HAP-1 (cell line): Measurements from ENCODE around the gene NR4A2.

ENCODE experiments used
- DNase-seq, 2 experiments: peaks; one replicate each; pipeline ENCODE4 v3.0.0-alpha.2; 2016 to 2020; ENCODE audit warnings: low spot score in 2 of 2
- H3K27me3 ChIP-seq: fragments of 250-450 bp; sonication (Bioruptor Pico); 2 replicates; pipeline ENCODE4 v1.5.1; 2020; ENCODE audit warnings: low read depth, mild to moderate bottlenecking, moderate library complexity
- H3K36me3 ChIP-seq: fragments of 250-450 bp; sonication (Bioruptor Pico); replicated peaks from 2 replicates; pipeline ENCODE4 v1.5.1; 2020; ENCODE audit warnings: mild to moderate bottlenecking
- H3K4me1 ChIP-seq: fragments of 250-450 bp; sonication (Bioruptor Pico); 2 replicates; pipeline ENCODE4 v1.5.1; 2020; ENCODE audit warnings: mild to moderate bottlenecking
- H3K4me3 ChIP-seq: fragments of 250-450 bp; sonication (Bioruptor Pico); 2 replicates; pipeline ENCODE4 v1.5.1; 2020; ENCODE audit warnings: mild to moderate bottlenecking, moderate library complexity
- H3K9me3 ChIP-seq: fragments of 250-450 bp; sonication (Bioruptor Pico); 2 replicates; pipeline ENCODE4 v1.5.1; 2020; ENCODE audit warnings: mild to moderate bottlenecking, moderate library complexity
- in situ Hi-C: fragments of 300-500 bp; cut with MboI; formaldehyde crosslinking; loops from 3 replicates; pipeline ENCODE4 v1.14.3; 2020; ENCODE audit warnings: low sequenced_read_pairs, inconsistent platforms, mixed read lengths

The NR4A2 gene

DNA sequence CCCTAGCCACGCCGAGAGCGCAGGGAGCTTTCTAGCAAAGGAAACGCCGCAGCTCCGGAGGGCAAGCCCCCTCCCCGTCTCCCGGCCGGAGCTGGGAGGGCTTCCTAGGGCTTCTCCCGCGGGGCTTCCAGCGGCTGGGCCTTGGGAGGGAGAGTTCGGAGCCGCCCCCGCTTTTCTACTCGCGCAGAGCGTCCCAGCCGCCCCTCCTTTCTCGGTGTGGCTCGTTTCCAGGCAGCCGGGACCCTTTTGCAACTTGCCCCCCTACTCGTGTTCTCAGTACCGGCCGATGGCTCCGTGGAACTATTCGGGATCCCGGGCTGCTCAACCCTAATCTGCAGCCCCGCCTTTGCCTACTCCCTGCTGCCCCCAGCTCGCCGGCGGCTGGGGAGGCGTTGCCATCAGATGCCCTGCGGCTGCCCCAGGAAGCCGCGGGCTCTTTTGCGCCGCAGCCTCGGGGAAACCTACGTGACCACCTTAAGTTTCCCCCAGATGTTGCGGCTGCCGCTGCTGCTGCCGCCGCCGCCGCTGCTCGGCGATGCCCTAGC lies 1.5 kb upstream of the NR4A2 start:
- no peaks in the 10 kb centered on the region for H3K27me3 ChIP-seq
- H3K4me1 ChIP-seq = peaks cover 42% of the 10 kb centered on the region
- in situ Hi-C loops = loop anchor here (25.0 kb wide), 2 partner anchors 253 to 553 kb away; no protein-coding TSS in a partner anchor
- H3K36me3 ChIP-seq = no peaks in the 10 kb centered on the region; the same call in 1 of the 2 replicates
- H3K9me3 ChIP-seq = no peaks in the 10 kb centered on the region
- peak; percentile 40 to 67 for DNase-seq
- H3K4me3 ChIP-seq = peak overlapping the region; percentile 81

DNA sequence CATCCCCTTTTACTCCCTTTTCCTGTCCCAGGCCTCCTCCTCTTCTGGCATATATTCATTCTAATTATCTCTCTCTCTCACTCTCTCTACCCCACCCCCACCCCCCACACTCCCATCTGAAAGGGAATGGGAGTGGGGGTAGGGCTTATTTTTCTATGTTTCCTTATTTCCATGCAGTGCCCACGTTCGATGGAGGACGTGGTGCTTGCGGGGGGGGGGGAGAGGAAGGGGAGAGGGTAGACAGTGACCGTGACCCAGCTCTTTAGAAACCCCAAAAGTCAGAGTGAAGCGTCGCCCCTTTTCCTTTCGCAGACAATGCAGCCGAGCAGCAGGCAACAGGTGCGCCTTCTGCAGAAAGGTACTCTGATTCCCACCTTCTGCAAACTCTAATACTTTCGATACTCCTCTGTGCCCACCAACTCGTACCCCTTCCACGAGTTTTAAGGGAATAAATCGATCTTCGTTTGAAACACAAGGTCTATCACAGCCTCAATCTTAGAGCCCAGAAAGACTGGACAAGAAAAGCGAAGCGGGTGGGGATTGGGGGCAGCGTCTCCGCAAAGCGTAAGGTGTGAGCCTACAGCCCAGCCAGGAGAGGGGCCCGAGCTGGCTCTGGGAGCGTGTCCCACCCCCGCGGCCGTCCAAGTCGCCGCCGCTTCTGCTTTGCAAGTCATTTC lies 891 bp upstream of the NR4A2 start:
- in situ Hi-C loops = loop anchor here (25.0 kb wide), 2 partner anchors 254 to 554 kb away; no protein-coding TSS in a partner anchor
- H3K27me3 ChIP-seq = no peaks in the 10 kb centered on the region

GRCh38 chr2:156332284-156332533 lies 312 bp downstream of the NR4A2 start:
- H3K4me3 ChIP-seq = peak overlapping the region; percentile 81
- no peak for DNase-seq
- H3K36me3 ChIP-seq = peaks cover 4% of the 10 kb centered on the region
- peaks cover 26% of the 10 kb centered on the region for H3K4me1 ChIP-seq
- no peaks in the 10 kb centered on the region for H3K9me3 ChIP-seq
- H3K27me3 ChIP-seq = no peaks in the 10 kb centered on the region
- in situ Hi-C loops = loop anchor here (25.0 kb wide), 2 partner anchors 255 to 555 kb away; no protein-coding TSS in a partner anchor

More for the DNA sequence above, 891 bp upstream of the NR4A2 start:
- peak in 1 of 2 experiments; percentile 62 for DNase-seq
- Histone ChIP-seq H3K9me3 (no peaks in the 10 kb centered on the region), H3K36me3 (peaks cover 2% of the 10 kb centered on the region), H3K4me3 (peak overlapping the region; percentile 81), H3K4me1 (peaks cover 36% of the 10 kb centered on the region)

DNA sequence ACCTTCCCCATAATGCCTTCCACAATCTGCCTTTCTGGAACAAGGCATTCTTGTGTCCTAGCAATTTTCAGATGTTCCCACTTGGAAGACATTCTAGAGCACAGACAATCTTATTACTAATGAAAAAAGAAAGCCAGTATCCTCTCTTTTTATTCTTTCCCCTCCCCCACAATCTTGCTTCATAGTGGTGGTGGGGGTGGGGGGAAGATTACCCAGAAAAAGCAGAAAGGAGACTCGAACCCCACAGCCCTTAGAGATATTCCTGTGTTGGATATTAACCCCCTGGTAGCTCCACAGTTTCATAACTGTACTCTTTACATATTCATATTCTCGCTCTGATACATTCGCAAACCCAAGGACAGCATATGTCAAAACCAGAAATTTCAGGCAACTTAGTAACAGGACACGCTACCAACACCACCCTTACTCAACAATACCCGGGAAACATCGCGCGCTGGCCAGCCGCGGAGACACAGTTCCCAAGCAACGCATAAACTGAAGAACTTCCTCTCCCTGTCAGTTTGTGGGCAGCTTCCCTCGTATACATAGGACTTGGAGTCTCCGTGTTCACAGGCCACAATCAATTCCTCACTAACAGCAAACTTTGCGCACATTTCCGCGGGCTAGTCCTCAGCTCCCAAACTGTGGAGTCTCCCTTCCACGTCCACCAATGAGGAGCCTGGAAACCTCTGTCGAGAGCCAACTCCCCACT lies 793 bp downstream of the NR4A2 start:
- peaks cover 4% of the 10 kb centered on the region for H3K36me3 ChIP-seq
- DNase-seq = peak; percentile 34 to 62
- H3K4me1 ChIP-seq = peaks cover 21% of the 10 kb centered on the region
- in situ Hi-C loops = loop anchor here (25.0 kb wide), 2 partner anchors 256 to 556 kb away; no protein-coding TSS in a partner anchor
- H3K27me3 ChIP-seq = no peaks in the 10 kb centered on the region
- H3K9me3 ChIP-seq = no peaks in the 10 kb centered on the region
- H3K4me3 ChIP-seq = peak overlapping the region; percentile 81

DNA sequence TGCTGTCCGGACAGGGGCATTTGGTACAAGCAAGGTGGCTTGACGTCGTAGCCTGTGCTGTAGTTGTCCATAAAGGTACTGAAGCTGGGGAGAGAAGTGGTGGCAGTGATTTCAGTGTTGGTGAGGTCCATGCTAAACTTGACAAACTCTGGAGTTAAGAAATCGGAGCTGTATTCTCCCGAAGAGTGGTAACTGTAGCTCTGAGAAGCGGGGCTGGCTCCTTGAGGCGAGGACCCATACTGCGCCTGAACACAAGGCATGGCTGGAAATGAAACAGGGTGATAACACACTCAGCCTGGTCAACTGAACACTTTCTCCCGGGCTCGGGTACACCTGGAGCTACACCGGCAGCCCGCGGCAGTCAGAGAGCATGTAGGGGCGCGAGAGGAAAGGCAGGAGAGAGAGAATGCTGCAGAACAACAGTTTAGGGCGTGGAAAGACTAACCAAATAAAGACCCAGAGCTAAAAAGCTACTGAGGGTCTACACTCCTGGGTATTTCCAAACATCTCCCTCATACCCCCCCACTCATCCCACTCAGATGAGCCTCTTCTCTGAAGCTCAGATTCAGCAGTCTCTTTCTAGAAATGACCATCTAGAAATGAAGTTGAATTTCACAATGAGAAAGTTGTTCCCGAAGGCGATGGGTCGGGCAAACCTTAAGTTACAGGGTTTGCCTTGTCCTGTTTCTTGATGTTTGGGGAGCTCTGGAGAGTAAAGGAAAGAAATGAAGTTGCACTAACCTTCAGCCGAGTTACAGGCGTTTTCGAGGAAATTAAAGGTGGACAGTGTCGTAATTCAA lies 2.4 kb downstream of the NR4A2 start:
- Histone ChIP-seq H3K4me3 (no peak overlapping the region), H3K27me3 (no peaks in the 10 kb centered on the region), H3K4me1 (peaks cover 7% of the 10 kb centered on the region; the same call in 1 of the 2 replicates), H3K36me3 (peaks cover 8% of the 10 kb centered on the region), H3K9me3 (no peaks in the 10 kb centered on the region)
- no peak for DNase-seq
- in situ Hi-C loops = loop anchor here (25.0 kb wide), 2 partner anchors 257 to 557 kb away; no protein-coding TSS in a partner anchor

- DNase-seq = no peak
- Histone ChIP-seq H3K4me3 (no peak overlapping the region), H3K9me3 (no peaks in the 10 kb centered on the region), H3K27me3 (no peaks in the 10 kb centered on the region), H3K4me1 (0 out of 2 replicates have a peak, but pooled peaks cover 5% of the 10 kb centered on the region), H3K36me3 (peaks cover 10% of the 10 kb centered on the region)
- in situ Hi-C loops = loop anchor here (25.0 kb wide), 2 partner anchors 258 to 558 kb away; no protein-coding TSS in a partner anchor
Observed at GRCh38 chr2:156329031-156329926, 3.2 kb downstream of the NR4A2 start.

DNA sequence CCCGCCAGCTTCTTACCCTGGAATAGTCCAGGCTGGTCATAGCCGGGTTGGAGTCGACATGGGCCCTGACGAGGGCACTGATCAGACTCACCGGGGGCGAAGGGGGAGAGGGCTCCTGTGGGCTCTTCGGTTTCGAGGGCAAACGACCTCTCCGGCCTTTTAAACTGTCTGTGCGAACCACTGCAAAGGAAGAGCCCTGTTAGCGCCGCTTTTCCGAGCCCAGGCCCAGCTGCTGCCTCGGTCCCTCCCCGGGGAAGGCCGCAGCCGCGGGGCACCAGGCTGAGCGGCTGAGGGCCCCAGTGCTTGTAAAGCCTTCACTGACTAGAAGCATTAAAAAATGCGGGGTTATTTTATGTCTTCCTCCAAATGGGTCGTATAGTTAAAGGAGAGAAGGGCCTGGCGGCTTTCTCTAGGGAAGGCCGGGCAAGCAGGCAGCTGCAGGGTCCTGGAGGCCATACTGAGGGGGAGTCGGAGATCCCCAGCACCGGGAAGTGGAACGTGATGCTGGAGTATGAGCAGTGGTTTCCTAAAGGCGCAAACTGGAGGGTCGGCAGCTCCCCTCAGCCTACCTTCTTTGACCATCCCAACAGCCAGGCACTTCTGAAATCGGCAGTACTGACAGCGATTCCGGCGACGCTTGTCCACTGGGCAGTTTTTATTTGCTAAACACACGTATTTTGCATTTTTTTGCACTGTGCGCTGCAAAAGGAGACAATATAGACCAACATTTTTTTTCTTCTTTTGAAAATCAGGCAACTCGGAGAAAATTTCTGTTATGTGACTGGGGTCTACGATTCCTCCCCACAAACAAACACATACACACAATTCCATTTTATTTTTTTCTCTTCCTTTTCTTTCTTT lies 4.5 kb downstream of the NR4A2 start:
- Histone ChIP-seq H3K27me3 (no peaks in the 10 kb centered on the region), H3K4me1 (0 out of 2 replicates have a peak, but pooled peaks cover 5% of the 10 kb centered on the region)
- in situ Hi-C loops = loop anchor here (25.0 kb wide), 2 partner anchors 259 to 559 kb away; no protein-coding TSS in a partner anchor

DNA sequence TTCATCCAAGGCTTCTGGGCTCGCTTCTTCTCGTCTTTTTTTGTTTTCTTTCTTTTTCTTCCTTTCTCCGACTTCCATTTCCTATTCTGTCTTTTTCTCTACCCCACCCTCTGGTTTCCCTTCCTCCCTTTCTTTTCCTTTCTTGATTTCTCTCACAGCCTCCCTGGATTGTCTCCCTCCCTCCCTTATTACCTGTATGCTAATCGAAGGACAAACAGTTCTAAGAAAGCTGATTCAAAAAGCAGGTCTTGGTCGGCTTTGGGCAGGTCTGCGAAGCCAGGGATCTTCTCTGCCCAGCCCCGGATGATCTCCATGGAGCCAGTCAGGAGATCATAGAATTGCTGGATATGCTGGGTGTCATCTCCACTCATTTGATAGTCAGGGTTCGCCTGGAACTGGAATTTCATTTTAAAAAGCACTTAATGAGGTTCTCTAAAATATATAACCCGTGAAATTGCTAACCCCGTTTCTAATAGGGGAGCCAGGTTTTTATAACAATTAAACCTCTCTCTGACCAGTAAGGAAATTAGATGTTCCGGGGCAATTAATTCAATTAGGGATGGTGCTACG lies 5.9 kb downstream of the NR4A2 start:
- H3K4me1 ChIP-seq = 0 out of 2 replicates have a peak, but pooled peaks cover 3% of the 10 kb centered on the region
- peaks cover 10% of the 10 kb centered on the region for H3K36me3 ChIP-seq
- no peak for DNase-seq
- peaks cover 2% of the 10 kb centered on the region; the same call in 1 of the 2 replicates for H3K9me3 ChIP-seq
- H3K27me3 ChIP-seq = no peaks in the 10 kb centered on the region
- in situ Hi-C loops = loop anchor here (25.0 kb wide), 2 partner anchors 261 to 561 kb away; no protein-coding TSS in a partner anchor
- H3K4me3 ChIP-seq = no peak overlapping the region

More for the DNA sequence above, 4.5 kb downstream of the NR4A2 start:
- peaks cover 10% of the 10 kb centered on the region for H3K36me3 ChIP-seq
- no peak overlapping the region for H3K4me3 ChIP-seq
- no peak for DNase-seq
- H3K9me3 ChIP-seq = no peaks in the 10 kb centered on the region

DNA sequence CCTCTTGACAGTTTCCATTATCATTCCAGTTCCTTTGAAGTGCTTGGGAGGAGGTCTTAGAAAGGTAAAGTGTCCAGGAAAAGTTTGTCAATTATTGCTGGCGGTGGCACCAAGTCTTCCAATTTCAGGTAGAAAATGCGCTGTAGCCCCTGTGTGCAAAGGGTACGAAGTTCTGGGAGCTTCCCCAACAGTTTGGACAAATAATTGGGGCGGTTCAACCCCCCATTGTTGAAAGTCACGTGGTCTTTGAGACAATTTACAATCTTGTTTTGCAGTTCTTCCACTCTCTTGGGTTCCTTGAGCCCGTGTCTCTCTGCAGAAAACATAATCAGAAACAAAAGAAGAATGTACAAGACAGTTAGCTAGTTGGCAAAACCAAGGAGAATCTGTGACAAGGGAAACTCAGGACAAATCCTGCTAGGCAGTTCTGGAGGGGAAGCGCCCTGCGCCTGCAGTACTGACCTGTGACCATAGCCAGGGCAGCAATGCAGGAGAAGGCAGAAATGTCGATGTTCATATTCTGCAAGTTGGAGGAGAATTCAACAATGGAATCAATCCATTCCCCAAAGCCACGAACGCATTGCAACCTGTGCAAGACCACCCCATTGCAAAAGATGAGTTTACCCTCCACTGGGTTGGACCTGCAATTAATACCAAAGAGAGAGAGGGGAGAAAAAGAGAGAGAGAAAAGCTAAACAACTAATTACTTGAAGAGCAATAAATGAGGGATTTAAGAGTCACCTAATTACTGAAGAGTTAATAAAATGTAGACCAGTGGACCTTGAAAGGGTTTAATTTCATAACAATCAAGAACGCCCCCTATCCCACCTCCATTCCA lies 6.6 kb downstream of the NR4A2 start:
- in situ Hi-C loops = loop anchor here (25.0 kb wide), 2 partner anchors 261 to 561 kb away; no protein-coding TSS in a partner anchor
- DNase-seq = no peak
- Histone ChIP-seq H3K9me3 (peaks cover 2% of the 10 kb centered on the region; the same call in 1 of the 2 replicates), H3K36me3 (peaks cover 10% of the 10 kb centered on the region), H3K27me3 (no peaks in the 10 kb centered on the region), H3K4me3 (no peak overlapping the region), H3K4me1 (no peaks in the 10 kb centered on the region)

DNA sequence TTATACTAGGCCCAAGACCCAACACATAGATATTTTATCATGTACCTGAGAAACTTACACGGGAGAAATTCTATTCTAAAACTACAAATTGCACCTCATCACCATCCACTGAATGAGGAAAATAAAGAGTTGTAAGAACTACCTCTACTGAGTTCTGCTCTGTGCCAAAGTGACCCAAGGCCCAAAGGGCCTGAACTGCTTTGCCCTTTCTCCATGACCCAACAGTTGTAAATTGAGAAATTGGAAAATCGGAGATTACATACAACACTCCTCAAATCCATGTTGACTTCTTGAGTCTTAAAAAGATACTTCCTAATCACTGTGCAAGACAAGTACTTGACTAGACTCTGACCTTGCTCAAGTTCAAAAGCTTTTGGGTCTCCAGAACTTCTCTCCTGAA lies 8.8 kb downstream of the NR4A2 start:
- Histone ChIP-seq H3K4me1 (no peaks in the 10 kb centered on the region), H3K27me3 (no peaks in the 10 kb centered on the region), H3K4me3 (no peak overlapping the region), H3K9me3 (peaks cover 2% of the 10 kb centered on the region; the same call in 1 of the 2 replicates), H3K36me3 (peaks cover 10% of the 10 kb centered on the region)
- no peak for DNase-seq
- in situ Hi-C loops = no loop called here
